ENCODE measurements around the gene ZFPL1.
A peak's percentile ranks its signal among the peaks of the same experiment; 100 is the strongest.

Gene ZFPL1

GRCh38 chr11:65124480-65125196, 40.6 kb downstream of the ZFPL1 start:
- H3K27ac ChIP-seq: no peak overlapping the region
- no peak for TF ChIP-seq EZH2 (IDR thresholded peaks at IDR 0.05)
- TF ChIP-seq POLR2AphosphoS5 (IDR thresholded peaks at IDR 0.05; ENCODE audit: borderline replicate concordance, low read depth, low read length): no peak
- TF ChIP-seq FOXP2 (optimal IDR thresholded peaks at IDR 0.05; ENCODE audit: control extremely low read depth, extremely low read length, insufficient read depth): no peak
- no peaks in the 10 kb centered on the region for H3K9me3 ChIP-seq (ENCODE audit: low read depth, low read length)
- no peak for DNase-seq (ENCODE audit: low read depth, low spot score)
- H3K4me3 ChIP-seq: no peak overlapping the region
- H3K36me3 ChIP-seq (ENCODE audit: insufficient read depth, low read length): peaks cover 52% of the 10 kb centered on the region
- H3K9ac ChIP-seq (ENCODE audit: insufficient read length): no peak overlapping the region

GRCh38 chr11:65125197-65126056, 41.4 kb downstream of the ZFPL1 start:
- TF ChIP-seq FOXP2 (optimal IDR thresholded peaks at IDR 0.05; ENCODE audit: control extremely low read depth, extremely low read length, insufficient read depth) (no peak), POLR2AphosphoS5 (IDR thresholded peaks at IDR 0.05; ENCODE audit: borderline replicate concordance, low read depth, low read length) (0 out of 2 replicates have a peak, but pooled peaks have one; percentile 2), EZH2 (IDR thresholded peaks at IDR 0.05) (no peak)
- Histone ChIP-seq H3K4me3 (no peak overlapping the region), H3K9ac (ENCODE audit: insufficient read length) (no peak overlapping the region), H3K9me3 (ENCODE audit: low read depth, low read length) (no peaks in the 10 kb centered on the region), H3K36me3 (ENCODE audit: insufficient read depth, low read length) (peaks cover 44% of the 10 kb centered on the region), H3K27ac (no peak overlapping the region)
- DNase-seq (ENCODE audit: low read depth, low spot score): no peak

GRCh38 chr11:65126624-65127274, 42.7 kb downstream of the ZFPL1 start:
- Histone ChIP-seq H3K9ac (ENCODE audit: insufficient read length) (no peak overlapping the region), H3K27ac (no peak overlapping the region), H3K4me3 (no peak overlapping the region), H3K36me3 (ENCODE audit: insufficient read depth, low read length) (peaks cover 43% of the 10 kb centered on the region), H3K9me3 (ENCODE audit: low read depth, low read length) (no peaks in the 10 kb centered on the region)
- no peak for TF ChIP-seq FOXP2 (optimal IDR thresholded peaks at IDR 0.05; ENCODE audit: control extremely low read depth, extremely low read length, insufficient read depth)
- no peak; the same call in 1 of the 2 replicates for TF ChIP-seq POLR2AphosphoS5 (IDR thresholded peaks at IDR 0.05; ENCODE audit: borderline replicate concordance, low read depth, low read length)
- no peak for TF ChIP-seq EZH2 (IDR thresholded peaks at IDR 0.05)
- DNase-seq (ENCODE audit: low read depth, low spot score): no peak

GRCh38 chr11:65127473-65128181, 43.6 kb downstream of the ZFPL1 start:
- Histone ChIP-seq H3K36me3 (ENCODE audit: insufficient read depth, low read length) (peaks cover 43% of the 10 kb centered on the region), H3K27ac (no peak overlapping the region; the same call in 1 of the 2 replicates), H3K4me3 (no peak overlapping the region), H3K9me3 (ENCODE audit: low read depth, low read length) (no peaks in the 10 kb centered on the region), H3K9ac (ENCODE audit: insufficient read length) (no peak overlapping the region)
- DNase-seq (ENCODE audit: low read depth, low spot score): no peak
- TF ChIP-seq EZH2 (IDR thresholded peaks at IDR 0.05): no peak
- no peak for TF ChIP-seq POLR2AphosphoS5 (IDR thresholded peaks at IDR 0.05; ENCODE audit: borderline replicate concordance, low read depth, low read length)
- no peak for TF ChIP-seq FOXP2 (optimal IDR thresholded peaks at IDR 0.05; ENCODE audit: control extremely low read depth, extremely low read length, insufficient read depth)

GRCh38 chr11:65128182-65129145, 44.4 kb downstream of the ZFPL1 start:
- Histone ChIP-seq H3K9me3 (ENCODE audit: low read depth, low read length) (no peaks in the 10 kb centered on the region), H3K36me3 (ENCODE audit: insufficient read depth, low read length) (peaks cover 43% of the 10 kb centered on the region), H3K27ac (no peak overlapping the region), H3K9ac (ENCODE audit: insufficient read length) (no peak overlapping the region), H3K4me3 (no peak overlapping the region)
- TF ChIP-seq POLR2AphosphoS5 (IDR thresholded peaks at IDR 0.05; ENCODE audit: borderline replicate concordance, low read depth, low read length) (no peak), EZH2 (IDR thresholded peaks at IDR 0.05) (no peak), FOXP2 (optimal IDR thresholded peaks at IDR 0.05; ENCODE audit: control extremely low read depth, extremely low read length, insufficient read depth) (no peak)
- no peak for DNase-seq (ENCODE audit: low read depth, low spot score)

- TF ChIP-seq POLR2AphosphoS5 (IDR thresholded peaks at IDR 0.05; ENCODE audit: borderline replicate concordance, low read depth, low read length) (no peak), EZH2 (IDR thresholded peaks at IDR 0.05) (no peak), FOXP2 (optimal IDR thresholded peaks at IDR 0.05; ENCODE audit: control extremely low read depth, extremely low read length, insufficient read depth) (no peak)
- no peak for DNase-seq (ENCODE audit: low read depth, low spot score)
- H3K9me3 ChIP-seq (ENCODE audit: low read depth, low read length): no peaks in the 10 kb centered on the region
- no peak overlapping the region for H3K27ac ChIP-seq
- H3K36me3 ChIP-seq (ENCODE audit: insufficient read depth, low read length): peaks cover 37% of the 10 kb centered on the region
- no peak overlapping the region for H3K4me3 ChIP-seq
- no peak overlapping the region for H3K9ac ChIP-seq (ENCODE audit: insufficient read length)
Observed at GRCh38 chr11:65129649-65130441, 45.8 kb downstream of the ZFPL1 start.
